Activated T-helper 1 cell treated with Interleukin-2 at 50 U/mL for 16 hours (primary cell): ENCODE measurements around the gene AGXT2.

Source experiments
- DNase-seq: peaks from one replicate; pipeline ENCODE4 v3.0.0-alpha.2; 2020; ENCODE audit warnings: low read depth

AGXT2 gene

GRCh38 chr5:35047785-35048404 lies at the start of gene AGXT2:
AGXT2 (minus strand) TSS chr5:35047949; CDS start chr5:35047892, 57 bp downstream.
- no peak for DNase-seq

DNA sequence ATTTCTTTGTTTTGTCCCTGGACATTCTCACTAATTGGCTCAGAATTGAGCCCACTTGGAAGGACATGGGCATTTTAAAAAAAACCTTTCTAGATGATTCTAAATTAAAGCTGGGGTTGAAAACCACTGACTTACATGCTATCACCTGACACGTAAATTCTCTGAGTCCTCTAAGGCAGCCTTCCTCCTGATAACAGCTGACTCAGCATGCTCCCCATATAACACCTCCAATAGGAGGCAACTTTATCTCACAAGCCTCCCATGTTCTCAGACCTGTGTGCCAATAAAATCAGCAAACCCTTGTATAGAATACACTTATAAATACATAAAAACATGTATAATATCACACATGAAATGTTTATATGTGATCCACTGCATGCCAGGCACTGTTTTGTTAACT lies 49.2 kb upstream of the AGXT2 start:
- DNase-seq = no peak

DNA sequence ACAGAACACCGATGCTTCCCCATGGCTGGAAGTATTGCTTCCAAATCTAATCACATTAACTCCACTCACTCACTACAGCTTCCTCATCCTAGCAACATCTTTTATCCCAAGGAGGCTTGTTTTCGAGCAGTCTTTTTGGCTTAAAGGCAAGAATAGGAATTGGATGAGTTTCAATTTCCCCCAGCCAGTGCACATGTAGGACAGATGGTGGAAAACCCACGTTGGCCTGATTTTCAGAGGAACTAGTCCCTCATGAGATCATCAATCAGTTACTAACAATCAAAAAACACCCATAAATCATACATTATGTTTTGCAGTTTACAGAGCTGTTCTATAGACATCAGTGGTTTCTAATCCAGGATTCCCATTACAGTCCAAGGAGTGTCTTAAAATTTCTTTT lies 48.5 kb upstream of the AGXT2 start:
- no peak for DNase-seq

DNA sequence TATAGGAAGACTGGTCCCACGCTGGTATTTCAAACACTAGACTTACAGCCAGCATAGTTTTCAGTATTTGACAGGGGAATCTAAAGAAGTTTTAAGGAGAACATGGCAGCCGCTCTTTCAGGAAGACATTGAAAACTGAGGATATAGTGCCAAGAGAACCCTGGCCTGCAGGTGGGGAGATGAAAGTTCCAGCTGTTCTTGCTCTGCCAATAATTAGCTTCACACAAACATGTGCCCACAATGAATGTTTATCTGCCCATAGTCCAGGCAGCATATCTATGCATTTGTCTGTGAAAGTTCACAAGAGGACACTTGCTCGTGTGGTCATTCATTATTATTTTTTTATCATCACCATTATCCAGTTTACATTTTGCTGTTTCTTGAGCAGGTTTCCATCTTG lies 47.6 kb upstream of the AGXT2 start:
- DNase-seq = no peak

- no peak for DNase-seq
Observed at GRCh38 chr5:35094948-35095347, 47.2 kb upstream of the AGXT2 start.

- DNase-seq = no peak
Observed at GRCh38 chr5:35092703-35093102, 45.0 kb upstream of the AGXT2 start.

- DNase-seq = no peak
Observed at GRCh38 chr5:35091704-35092103, 44.0 kb upstream of the AGXT2 start.

DNA sequence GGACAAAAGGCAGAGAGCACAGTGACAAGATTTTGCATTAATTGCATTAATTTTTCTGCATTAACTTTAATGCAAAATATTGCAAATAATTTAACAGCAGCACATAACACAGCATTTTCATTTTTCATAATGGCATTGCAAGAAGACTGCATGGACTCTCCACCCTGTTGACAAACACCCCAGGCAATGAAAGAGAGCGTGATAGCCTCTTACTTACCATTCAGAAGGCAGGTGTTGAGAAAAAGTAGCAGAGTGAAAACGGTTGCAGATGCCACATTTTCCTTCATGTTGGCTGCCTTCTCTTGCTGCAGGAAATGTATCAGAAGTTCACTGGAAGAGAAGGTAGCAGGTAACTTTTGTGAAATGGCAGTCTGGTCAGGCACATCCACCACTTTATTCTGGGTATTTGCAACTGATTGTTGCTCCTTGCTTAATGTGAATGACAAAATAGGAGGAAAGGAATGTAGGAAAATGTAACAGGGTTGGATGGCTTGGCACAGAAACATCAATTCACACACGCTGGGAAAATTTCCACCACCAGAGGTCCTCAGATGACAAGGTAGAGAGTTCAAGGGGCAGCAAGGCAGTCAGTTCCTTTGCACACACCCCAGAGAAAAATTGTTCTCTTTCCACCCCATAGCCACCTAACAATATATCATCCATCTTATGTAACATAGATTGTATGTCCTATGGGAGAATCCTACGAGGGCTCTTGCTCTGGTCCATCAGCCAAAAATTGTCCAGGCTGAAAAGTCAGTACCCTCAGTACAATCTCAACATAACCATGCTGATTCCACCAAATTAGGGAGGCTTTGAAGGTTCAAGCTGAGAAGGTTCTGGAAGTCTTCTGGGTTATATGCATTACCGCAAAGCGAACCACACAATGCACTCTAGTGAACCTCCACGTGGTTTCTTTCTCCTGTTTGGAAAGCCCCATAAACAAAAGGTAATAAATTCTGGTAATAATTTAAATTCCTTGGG lies 41.9 kb upstream of the AGXT2 start:
- DNase-seq = peak; percentile 6

GRCh38 chr5:35087991-35088390 lies 40.2 kb upstream of the AGXT2 start:
- no peak for DNase-seq

GRCh38 chr5:35083150-35083549 lies 35.4 kb upstream of the AGXT2 start:
- DNase-seq = no peak

DNA sequence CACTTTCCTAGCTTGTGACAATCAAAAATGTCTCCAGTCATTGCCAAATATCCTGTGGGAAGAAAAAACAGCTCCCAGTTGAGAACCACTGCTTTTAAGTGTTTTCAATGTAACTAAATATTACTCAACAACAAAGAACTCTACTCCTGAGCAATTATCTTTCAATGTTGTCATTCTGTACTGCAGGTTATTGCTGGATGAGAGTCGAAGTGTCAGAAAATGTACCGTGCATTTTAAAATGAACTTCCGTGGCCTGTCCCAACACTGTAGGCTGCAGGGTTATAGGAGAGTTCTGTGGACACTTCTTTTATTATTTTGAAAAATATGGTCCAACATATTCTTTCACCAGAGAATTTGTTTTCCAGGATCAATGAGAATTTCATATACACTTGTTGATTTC lies 34.8 kb upstream of the AGXT2 start:
- DNase-seq = no peak

GRCh38 chr5:35081134-35081533 lies 33.4 kb upstream of the AGXT2 start:
- no peak for DNase-seq

DNA sequence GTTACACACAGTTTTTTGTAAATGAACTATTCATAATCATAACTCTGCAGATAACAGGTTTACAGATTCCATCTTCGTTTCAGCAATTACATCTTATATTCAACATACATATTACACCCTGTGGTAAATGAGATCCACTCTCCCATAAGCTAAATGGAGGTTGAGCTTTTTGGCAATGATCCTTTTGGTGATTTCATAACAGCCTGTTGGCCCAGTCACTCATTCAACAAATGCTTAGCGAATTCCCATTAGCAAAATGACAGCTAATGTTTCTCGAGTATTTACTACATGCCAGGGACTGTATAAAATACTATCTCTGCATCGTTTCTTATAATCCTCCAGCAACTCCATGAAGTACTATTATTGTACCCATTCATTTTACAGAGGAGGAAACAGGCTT lies 25.4 kb upstream of the AGXT2 start:
- DNase-seq = no peak

DNA sequence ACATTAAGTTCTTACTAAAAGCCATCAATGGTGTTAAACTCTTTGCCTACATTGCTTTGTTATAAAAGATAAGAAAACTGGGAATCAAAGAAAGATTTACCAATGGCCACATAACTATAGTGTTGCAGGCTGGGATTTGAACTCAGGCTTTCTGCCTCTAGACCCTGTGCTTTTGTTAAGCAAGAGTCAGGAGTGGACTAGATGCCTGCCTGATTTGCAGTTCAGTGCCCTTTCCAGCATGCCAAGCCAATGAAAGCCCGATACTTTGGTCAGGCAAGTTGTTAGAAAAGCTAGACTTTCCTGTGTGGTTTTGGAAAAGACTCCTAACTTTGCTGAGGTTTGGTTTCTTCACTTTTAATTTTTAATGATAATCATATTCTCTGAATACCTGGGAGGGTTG lies 21.4 kb upstream of the AGXT2 start:
- DNase-seq = no peak

- no peak for DNase-seq
Observed at GRCh38 chr5:35067985-35068384, 20.2 kb upstream of the AGXT2 start.

DNA sequence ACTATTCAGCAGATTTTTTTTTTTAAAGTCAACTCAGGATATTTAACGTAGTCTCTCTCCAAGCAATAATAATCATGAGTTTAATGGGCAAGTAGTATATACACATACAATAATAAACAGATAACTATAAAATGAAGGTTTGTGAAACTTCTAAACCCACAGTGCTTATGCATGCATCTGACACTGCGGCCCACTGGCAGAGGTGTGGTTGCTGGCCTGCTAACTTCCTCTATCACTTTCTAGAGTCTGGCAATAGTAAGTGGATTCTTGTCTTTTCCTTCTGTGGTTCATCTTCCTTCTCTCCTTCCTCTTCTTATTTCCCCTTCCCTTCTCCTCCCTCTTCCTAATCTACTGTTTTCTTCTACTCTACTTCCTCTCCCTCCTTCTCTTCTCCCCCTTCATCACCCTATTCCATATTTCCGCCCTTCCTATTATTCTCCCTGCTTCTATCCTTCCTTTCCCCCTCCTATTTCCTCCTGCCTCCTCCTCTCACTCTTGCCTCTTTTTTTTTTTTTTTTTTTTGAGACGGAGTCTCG lies 18.6 kb upstream of the AGXT2 start:
- DNase-seq = no peak

GRCh38 chr5:35063414-35063813 lies 15.7 kb upstream of the AGXT2 start:
- DNase-seq = no peak

DNA sequence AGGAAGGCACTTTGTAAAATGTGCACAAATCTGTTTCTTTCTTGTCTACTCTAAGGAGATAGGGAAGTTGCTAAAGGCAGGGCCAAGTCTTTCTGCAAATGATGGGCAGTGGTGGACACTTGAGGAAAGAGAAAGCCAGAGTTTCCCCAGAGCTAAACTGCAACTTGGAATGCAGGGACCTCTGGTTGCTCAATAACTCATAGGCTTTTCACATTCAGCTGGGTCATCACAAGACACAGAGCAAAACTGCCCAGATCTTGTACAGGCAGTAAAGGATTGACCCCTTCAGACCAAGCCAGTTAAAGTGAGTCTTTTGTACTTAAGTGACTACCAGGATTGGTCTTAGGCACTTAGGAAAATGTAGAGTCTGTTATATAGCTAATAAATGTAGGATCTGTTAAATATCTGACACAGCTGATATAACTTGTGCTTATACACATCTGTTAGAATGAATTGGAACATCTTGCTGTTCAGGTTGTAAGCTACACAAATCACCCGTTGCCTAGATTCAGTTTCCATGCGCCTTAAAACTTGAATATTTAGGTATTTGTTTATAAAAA lies 13.5 kb upstream of the AGXT2 start:
- no peak for DNase-seq

DNA sequence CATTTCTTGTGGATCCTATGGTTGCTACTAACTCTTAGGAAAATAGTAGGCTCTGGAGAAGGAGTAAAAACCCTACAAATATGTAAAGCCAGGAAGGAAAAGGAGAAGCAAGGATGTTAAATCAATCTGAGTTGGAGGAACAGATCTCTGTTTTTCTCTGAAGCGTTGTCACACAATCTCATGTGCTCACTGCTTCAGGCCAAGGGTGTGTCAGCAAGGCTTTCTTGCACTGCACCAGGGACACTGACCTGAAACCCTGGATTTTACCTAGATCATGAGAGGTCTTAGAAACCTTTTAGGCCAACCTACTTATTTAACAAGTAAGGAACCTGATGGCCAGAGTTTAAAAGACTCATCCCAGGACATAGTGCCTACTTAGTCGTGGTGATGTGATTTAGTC lies 12.5 kb upstream of the AGXT2 start:
- DNase-seq = no peak

DNA sequence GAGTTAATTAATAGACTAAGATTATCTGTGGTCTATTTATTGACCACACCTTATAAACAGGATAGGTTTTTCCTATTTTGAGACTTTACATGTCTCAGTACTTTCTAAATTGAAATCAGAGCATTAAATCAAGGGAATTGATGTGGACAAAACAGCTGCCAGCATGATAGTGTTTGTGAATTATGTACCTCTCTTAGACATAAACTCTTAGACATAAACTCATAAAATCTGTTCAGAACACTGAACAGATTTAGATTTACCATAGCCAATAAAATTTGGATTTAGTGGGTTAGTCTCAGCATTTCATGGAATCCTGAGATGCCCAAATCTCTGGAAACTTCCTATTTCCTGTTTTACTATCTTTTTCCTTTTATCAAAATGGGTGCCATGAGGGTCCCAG lies 11.5 kb upstream of the AGXT2 start:
- no peak for DNase-seq

DNA sequence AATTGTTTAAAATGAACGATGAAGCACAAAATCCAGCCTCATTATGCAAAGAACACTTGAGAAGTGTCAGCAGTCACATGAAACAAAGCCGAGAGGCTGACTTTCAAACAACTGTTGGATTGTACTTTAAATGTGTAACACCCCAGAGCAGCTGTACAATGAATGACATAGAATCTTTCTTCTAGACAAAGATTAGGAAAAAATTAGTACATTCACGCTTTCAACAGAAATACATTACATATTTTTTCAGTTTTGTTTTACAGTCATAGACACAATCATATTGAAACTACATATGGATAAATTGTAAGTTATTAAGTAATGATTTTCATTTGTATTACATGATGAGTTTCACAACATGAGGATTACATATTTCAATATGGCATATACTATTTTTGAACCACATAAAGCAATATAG lies 10.6 kb upstream of the AGXT2 start:
- DNase-seq = no peak

- no peak for DNase-seq
Observed at GRCh38 chr5:35056686-35057085, 8.9 kb upstream of the AGXT2 start.

GRCh38 chr5:35052838-35053237 lies 5.1 kb upstream of the AGXT2 start:
- no peak for DNase-seq
